NT2/D1 (cell line): ENCODE measurements around the gene YEATS2.

Experiments
- DNase-seq: peaks from one replicate; pipeline ENCODE4 v3.0.0-alpha.2; 2011; ENCODE audit warnings: low read depth, low spot score
- H3K27me3 ChIP-seq: 2 replicates; pipeline ENCODE4 v1.6.0; 2011; ENCODE audit warnings: mild to moderate bottlenecking; ENCODE audit not compliant: insufficient read length, insufficient read depth
- H3K36me3 ChIP-seq: 2 replicates; pipeline ENCODE4 v1.6.1; 2011; ENCODE audit warnings: mild to moderate bottlenecking, low read length, mixed read lengths; ENCODE audit not compliant: insufficient read depth, insufficient read length
- H3K4me1 ChIP-seq: 2 replicates; pipeline ENCODE4 v1.5.1; 2011; ENCODE audit not compliant: insufficient read depth, insufficient read length
- H3K4me3 ChIP-seq: 2 replicates; pipeline ENCODE4 v1.5.1; 2011; ENCODE audit warnings: low read depth; ENCODE audit not compliant: insufficient read length
- H3K9ac ChIP-seq: 2 replicates; pipeline ENCODE4 v1.6.0; 2011; ENCODE audit warnings: low read depth; ENCODE audit not compliant: insufficient read length
- H3K9me3 ChIP-seq: 2 replicates; pipeline ENCODE4 v1.5.1; 2011; ENCODE audit warnings: mild to moderate bottlenecking, low read length; ENCODE audit not compliant: insufficient read depth
- SUZ12 ChIP-seq: IDR thresholded peaks from 2 replicates; pipeline ENCODE4 v1.6.1; 2011; ENCODE audit not compliant: insufficient read length, insufficient read depth; ENCODE audit errors: extremely low read depth
- YY1 ChIP-seq: IDR thresholded peaks from 2 replicates; pipeline ENCODE4 v1.6.1; 2011; ENCODE audit not compliant: insufficient read length, insufficient read depth
- ZNF274 ChIP-seq: IDR thresholded peaks from 2 replicates; pipeline ENCODE4 v1.6.1; 2011; ENCODE audit warnings: mild to moderate bottlenecking, low read depth, low read length

The YEATS2 gene

GRCh38 chr3:183802989-183803388, 105.4 kb downstream of the YEATS2 start:
- Histone ChIP-seq H3K4me3 (no peak overlapping the region), H3K4me1 (no peaks in the 10 kb centered on the region), H3K9ac (no peak overlapping the region), H3K36me3 (peaks cover 97% of the 10 kb centered on the region), H3K27me3 (no peaks in the 10 kb centered on the region), H3K9me3 (no peaks in the 10 kb centered on the region)
- TF ChIP-seq YY1 (no peak), ZNF274 (no peak), SUZ12 (no peak)
- no peak for DNase-seq

DNA sequence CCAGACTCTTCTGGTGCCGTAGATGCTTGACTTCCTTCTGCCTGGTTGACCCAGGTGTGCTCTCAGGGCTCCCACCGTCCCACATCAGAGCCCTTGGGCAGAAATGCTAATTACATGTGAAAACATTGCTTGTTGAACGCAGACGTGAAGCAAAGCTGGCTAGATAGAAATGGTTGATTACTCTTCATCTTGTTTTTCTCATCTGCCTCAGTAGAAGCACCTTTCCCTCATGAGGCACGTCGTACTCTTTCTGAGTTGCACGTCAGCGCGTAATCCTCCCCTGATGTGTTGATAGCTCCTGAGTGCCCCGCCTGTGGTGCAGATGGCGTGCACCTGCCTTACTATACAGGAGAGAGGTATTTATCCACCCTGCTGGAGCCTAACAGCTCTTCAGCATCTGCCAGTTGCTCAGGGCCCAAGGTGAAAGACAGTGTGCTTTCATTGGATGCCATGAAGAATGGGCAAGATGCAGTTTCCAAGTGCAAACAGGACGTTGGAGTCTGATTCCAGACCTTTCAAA, 109.7 kb downstream of the YEATS2 start:
- H3K36me3 ChIP-seq: peaks cover 98% of the 10 kb centered on the region
- H3K4me3 ChIP-seq: no peak overlapping the region
- TF ChIP-seq SUZ12 (no peak), YY1 (no peak), ZNF274 (no peak)
- no peaks in the 10 kb centered on the region for H3K4me1 ChIP-seq
- H3K27me3 ChIP-seq: no peaks in the 10 kb centered on the region
- no peak for DNase-seq
- H3K9ac ChIP-seq: no peak overlapping the region
- no peaks in the 10 kb centered on the region for H3K9me3 ChIP-seq

DNA sequence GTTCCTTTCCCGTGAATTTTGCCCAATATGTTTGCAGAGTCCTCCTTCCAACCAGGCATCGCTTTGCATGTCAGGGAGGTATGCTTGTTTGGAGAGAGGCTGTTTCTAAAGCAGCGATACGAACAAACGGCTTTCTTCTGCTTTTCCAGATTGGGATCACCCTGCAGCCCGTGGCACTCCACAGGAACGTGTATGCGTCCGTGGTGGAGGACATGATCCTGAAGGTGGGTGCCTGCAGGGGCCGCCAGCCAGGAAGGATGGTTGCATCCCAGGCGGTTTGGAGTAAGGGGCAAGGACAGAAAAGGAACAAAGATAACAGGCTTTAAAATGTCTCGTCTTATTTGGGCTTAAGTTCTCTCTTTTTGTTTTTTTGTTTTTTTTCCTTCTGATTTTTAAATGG, 110.3 kb downstream of the YEATS2 start:
- H3K9ac ChIP-seq: no peak overlapping the region
- no peaks in the 10 kb centered on the region for H3K4me1 ChIP-seq
- TF ChIP-seq YY1: no peak
- no peak for TF ChIP-seq ZNF274
- no peak for TF ChIP-seq SUZ12
- peaks cover 94% of the 10 kb centered on the region for H3K36me3 ChIP-seq
- H3K27me3 ChIP-seq: no peaks in the 10 kb centered on the region
- no peaks in the 10 kb centered on the region for H3K9me3 ChIP-seq
- no peak for DNase-seq
- no peak overlapping the region for H3K4me3 ChIP-seq

GRCh38 chr3:183808355-183808754, 110.8 kb downstream of the YEATS2 start:
- peaks cover 94% of the 10 kb centered on the region for H3K36me3 ChIP-seq
- TF ChIP-seq SUZ12 (no peak), ZNF274 (no peak), YY1 (no peak)

DNA sequence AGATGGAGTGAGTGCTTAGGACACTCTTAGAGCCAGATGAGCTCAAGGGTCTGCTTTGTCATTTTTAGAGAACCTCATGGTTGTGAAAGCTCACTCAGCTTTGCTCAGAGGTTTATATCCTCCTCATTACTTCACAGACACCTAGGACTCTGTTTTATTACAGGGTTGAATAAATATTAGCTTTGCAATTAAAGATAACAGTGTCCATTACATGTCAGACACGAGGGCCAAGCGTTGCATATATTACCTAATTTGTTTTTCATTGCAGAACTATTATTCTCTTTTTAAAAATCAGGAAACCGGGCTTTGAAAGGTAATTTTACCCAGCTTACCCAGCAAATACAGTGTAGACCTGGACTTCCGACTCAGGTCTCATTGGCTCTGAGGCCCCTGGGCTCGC, 111.7 kb downstream of the YEATS2 start:
- TF ChIP-seq YY1 (no peak), SUZ12 (no peak), ZNF274 (no peak)
- H3K36me3 ChIP-seq: peaks cover 86% of the 10 kb centered on the region
- no peak overlapping the region for H3K4me3 ChIP-seq
- H3K27me3 ChIP-seq: no peaks in the 10 kb centered on the region
- no peaks in the 10 kb centered on the region for H3K9me3 ChIP-seq
- DNase-seq: no peak
- H3K4me1 ChIP-seq: no peaks in the 10 kb centered on the region
- H3K9ac ChIP-seq: no peak overlapping the region

More at GRCh38 chr3:183808355-183808754, 110.8 kb downstream of the YEATS2 start:
- Histone ChIP-seq H3K4me3 (no peak overlapping the region), H3K4me1 (no peaks in the 10 kb centered on the region), H3K27me3 (no peaks in the 10 kb centered on the region), H3K9ac (no peak overlapping the region), H3K9me3 (no peaks in the 10 kb centered on the region)
- DNase-seq: no peak

DNA sequence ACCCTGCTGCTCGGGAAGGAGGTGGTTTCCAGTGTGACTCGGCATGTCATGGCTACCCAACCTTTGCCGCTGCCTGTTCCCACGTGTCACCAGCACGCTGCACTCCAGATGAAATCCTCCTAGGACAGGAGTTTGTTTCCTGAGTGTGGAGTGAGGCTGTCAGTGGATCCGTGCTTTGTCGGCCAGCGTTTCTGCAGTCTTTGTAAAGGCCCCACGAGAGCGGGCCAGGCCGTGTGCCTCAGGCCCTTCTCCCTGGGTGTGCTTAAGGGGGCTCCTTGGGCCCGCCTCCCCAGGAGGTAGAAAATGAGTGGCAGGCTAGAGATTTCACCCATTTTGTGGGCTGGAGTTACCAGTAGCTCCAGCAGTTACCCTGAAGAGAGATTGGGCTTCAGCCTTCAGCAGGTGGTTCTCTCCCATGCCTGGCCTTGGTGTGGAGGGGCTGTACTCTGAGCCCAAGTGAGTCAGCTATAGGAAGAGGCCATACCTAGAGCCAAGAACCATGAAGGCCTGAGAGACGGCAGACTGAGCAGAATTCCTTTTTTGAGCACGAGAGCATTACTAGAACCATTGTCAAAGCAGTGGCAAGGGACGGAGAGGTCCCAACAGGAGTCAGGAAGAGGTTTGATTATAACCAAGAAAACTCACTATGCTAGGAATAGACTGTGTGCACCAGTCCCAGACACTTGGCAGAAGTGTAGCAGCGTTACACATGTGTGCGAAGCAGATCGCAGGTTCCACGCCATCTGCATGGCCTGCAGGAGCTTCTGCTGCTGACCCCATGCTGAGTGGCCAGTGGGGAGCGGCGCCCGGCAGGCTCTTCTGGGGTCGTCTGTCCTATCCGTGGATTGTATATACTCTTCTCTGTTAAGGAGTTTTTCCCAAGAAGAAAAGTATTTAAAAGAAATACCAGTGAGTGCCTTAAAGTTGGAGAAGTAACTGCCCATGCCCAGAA, 113.3 kb downstream of the YEATS2 start:
- Histone ChIP-seq H3K4me3 (no peak overlapping the region), H3K9me3 (no peaks in the 10 kb centered on the region), H3K36me3 (peaks cover 79% of the 10 kb centered on the region), H3K9ac (no peak overlapping the region), H3K27me3 (no peaks in the 10 kb centered on the region), H3K4me1 (no peaks in the 10 kb centered on the region)
- TF ChIP-seq YY1 (no peak), ZNF274 (no peak), SUZ12 (no peak)
- no peak for DNase-seq

GRCh38 chr3:183811638-183812037, 114.0 kb downstream of the YEATS2 start:
- H3K36me3 ChIP-seq: peaks cover 78% of the 10 kb centered on the region
- no peak for DNase-seq
- no peaks in the 10 kb centered on the region for H3K9me3 ChIP-seq
- TF ChIP-seq SUZ12 (no peak), YY1 (no peak), ZNF274 (no peak)
- no peak overlapping the region for H3K4me3 ChIP-seq
- no peaks in the 10 kb centered on the region for H3K27me3 ChIP-seq
- H3K4me1 ChIP-seq: no peaks in the 10 kb centered on the region
- no peak overlapping the region for H3K9ac ChIP-seq
